ENCODE measurements around the gene CFAP299. TPM values are rescaled to one million over a fixed set of nuclear protein-coding genes. Genes with fewer than 3 reads are reported as not detected.

The CFAP299 gene
- total RNA-seq, 1 experiment from 2014 or later: not detected

DNA sequence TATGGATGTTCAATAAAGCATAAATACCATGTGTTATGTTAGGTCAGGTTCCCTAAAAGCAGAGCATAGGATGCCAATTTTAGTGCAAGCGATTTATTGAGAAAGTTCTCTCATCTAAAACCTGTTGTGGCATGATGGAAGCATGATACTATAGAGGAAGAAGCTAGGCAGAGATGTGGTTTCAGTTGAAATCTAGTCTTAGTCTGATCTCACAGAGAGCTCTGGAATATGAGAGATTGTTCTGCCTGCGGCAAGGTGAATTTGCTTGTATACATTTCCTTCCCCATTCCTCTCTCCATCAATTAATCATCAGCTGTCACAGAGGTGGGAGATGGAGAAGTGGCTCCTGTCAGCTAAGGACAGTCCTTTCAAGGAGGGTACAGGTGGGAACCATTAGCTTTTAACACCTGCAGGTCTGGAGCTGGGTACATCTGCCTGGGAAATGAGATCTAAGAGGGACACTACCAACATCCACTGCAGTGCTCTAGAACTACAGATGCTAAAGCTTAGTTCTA lies 252.4 kb downstream of the CFAP299 start:
- Histone ChIP-seq H3K4me2 (no peak overlapping the region), H3K27me3 (ENCODE audit: insufficient read depth, low read depth) (no peaks in the 10 kb centered on the region), H3K9me2 (ENCODE audit: insufficient read depth) (no peaks in the 10 kb centered on the region), H3K4me3 (no peak overlapping the region), H3K9me3 (ENCODE audit: insufficient read depth, low read depth) (no peaks in the 10 kb centered on the region), H2AFZ (no peak overlapping the region), H4K20me1 (ENCODE audit: insufficient read depth) (no peaks in the 10 kb centered on the region), H3F3A (ENCODE audit: insufficient read depth, low read depth) (no peaks in the 10 kb centered on the region), H3K4me1 (replicated peaks; ENCODE audit: insufficient read depth) (no peaks in the 10 kb centered on the region), H3K36me3 (ENCODE audit: low read depth) (no peaks in the 10 kb centered on the region), H3K27ac (no peak overlapping the region), H3K79me2 (ENCODE audit: low read depth) (no peaks in the 10 kb centered on the region)
- ChIA-PET POLR2A (ENCODE audit: unreplicated experiment) (no interaction called here), CTCF (no interaction called here)
- intact Hi-C loops (cut with micrococcal nuclease; ENCODE audit: unreplicated experiment): no loop called here
- TF ChIP-seq EZH2 (IDR thresholded peaks at IDR 0.05; ENCODE audit: low read depth): no peak
- TF ChIP-seq, protein P1, sequence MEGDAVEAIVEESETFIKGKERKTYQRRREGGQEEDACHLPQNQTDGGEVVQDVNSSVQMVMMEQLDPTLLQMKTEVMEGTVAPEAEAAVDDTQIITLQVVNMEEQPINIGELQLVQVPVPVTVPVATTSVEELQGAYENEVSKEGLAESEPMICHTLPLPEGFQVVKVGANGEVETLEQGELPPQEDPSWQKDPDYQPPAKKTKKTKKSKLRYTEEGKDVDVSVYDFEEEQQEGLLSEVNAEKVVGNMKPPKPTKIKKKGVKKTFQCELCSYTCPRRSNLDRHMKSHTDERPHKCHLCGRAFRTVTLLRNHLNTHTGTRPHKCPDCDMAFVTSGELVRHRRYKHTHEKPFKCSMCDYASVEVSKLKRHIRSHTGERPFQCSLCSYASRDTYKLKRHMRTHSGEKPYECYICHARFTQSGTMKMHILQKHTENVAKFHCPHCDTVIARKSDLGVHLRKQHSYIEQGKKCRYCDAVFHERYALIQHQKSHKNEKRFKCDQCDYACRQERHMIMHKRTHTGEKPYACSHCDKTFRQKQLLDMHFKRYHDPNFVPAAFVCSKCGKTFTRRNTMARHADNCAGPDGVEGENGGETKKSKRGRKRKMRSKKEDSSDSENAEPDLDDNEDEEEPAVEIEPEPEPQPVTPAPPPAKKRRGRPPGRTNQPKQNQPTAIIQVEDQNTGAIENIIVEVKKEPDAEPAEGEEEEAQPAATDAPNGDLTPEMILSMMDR (conservative IDR thresholded peaks at IDR 0.05): no peak
- BruUV-seq (replicated peaks): no TSS peak
- DNase-seq: no peak

DNA sequence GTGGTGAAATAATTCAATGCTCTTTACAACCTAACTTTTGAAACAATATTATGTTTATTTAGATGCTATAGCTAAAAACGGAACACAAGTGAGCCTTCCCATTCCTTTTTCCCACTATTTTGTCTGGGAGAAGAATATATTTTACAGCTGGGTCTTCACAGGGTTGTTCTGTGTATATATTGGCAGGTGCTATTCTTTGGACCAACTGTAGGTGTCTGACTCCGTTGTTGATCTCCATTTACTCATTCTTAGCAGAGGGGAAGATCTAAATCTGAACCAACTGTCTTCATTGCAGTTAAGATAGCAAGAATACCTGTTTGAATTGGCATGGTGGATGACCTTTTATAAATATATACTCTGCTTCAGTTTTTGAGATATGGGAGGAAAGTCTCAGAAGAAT lies 257.4 kb downstream of the CFAP299 start:
- intact Hi-C loops (cut with micrococcal nuclease; ENCODE audit: unreplicated experiment): no loop called here
- ChIA-PET POLR2A (ENCODE audit: unreplicated experiment) (no interaction called here), CTCF (no interaction called here)
- Histone ChIP-seq H3K9me2 (ENCODE audit: insufficient read depth) (no peaks in the 10 kb centered on the region), H3K4me1 (replicated peaks; ENCODE audit: insufficient read depth) (no peaks in the 10 kb centered on the region), H2AFZ (no peak overlapping the region), H3K9me3 (ENCODE audit: insufficient read depth, low read depth) (no peaks in the 10 kb centered on the region), H3K27ac (no peak overlapping the region), H3K79me2 (ENCODE audit: low read depth) (no peaks in the 10 kb centered on the region), H4K20me1 (ENCODE audit: insufficient read depth) (no peaks in the 10 kb centered on the region), H3K27me3 (ENCODE audit: insufficient read depth, low read depth) (no peaks in the 10 kb centered on the region), H3K4me3 (no peak overlapping the region), H3F3A (ENCODE audit: insufficient read depth, low read depth) (no peaks in the 10 kb centered on the region), H3K4me2 (no peak overlapping the region), H3K36me3 (ENCODE audit: low read depth) (no peaks in the 10 kb centered on the region)
- DNase-seq: no peak
- TF ChIP-seq, protein P1 (conservative IDR thresholded peaks at IDR 0.05): no peak
- BruUV-seq (replicated peaks): no TSS peak

DNA sequence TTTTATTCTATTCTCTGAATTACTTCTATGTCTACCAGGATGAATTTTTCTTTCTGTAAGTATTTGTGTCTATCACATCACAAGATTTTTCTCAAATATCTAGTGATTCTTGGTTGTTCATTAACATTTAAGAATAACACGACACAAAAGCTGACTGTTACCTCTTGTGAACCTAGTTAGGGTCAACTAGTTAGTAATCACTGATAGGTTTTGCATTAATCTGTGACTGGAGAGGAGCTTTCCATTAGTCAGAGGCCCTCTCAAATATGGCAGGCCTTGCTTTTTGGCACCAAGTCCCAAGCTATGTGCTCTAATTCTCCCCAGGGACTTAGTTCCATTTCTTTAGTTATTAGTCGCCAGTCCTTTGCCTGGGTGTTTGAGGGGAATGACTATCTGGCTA lies 259.2 kb downstream of the CFAP299 start:
- Histone ChIP-seq H3K36me3 (ENCODE audit: low read depth) (no peaks in the 10 kb centered on the region), H3K79me2 (ENCODE audit: low read depth) (no peaks in the 10 kb centered on the region), H3K9me3 (ENCODE audit: insufficient read depth, low read depth) (no peaks in the 10 kb centered on the region), H2AFZ (no peak overlapping the region), H3K4me3 (no peak overlapping the region), H3K9me2 (ENCODE audit: insufficient read depth) (no peaks in the 10 kb centered on the region), H3F3A (ENCODE audit: insufficient read depth, low read depth) (no peaks in the 10 kb centered on the region), H3K27me3 (ENCODE audit: insufficient read depth, low read depth) (no peaks in the 10 kb centered on the region), H3K4me1 (replicated peaks; ENCODE audit: insufficient read depth) (no peaks in the 10 kb centered on the region), H3K4me2 (no peak overlapping the region), H3K27ac (no peak overlapping the region), H4K20me1 (ENCODE audit: insufficient read depth) (no peaks in the 10 kb centered on the region)
- ChIA-PET CTCF (no interaction called here), POLR2A (ENCODE audit: unreplicated experiment) (no interaction called here)
- DNase-seq: no peak
- BruUV-seq (replicated peaks): no TSS peak
- no peak for TF ChIP-seq EZH2 (IDR thresholded peaks at IDR 0.05; ENCODE audit: low read depth)
- TF ChIP-seq, protein P1 (conservative IDR thresholded peaks at IDR 0.05): no peak
- intact Hi-C loops (cut with micrococcal nuclease; ENCODE audit: unreplicated experiment): no loop called here
